HG03460 (cell line): ENCODE results near the gene CRELD2.

Experiments
- ATAC-seq: cut with Tn5 transposase; IDR thresholded peaks from one replicate; pipeline ENCODE4 v1.9.1; 2021; ENCODE audit not compliant: unreplicated experiment

The CRELD2 gene

DNA sequence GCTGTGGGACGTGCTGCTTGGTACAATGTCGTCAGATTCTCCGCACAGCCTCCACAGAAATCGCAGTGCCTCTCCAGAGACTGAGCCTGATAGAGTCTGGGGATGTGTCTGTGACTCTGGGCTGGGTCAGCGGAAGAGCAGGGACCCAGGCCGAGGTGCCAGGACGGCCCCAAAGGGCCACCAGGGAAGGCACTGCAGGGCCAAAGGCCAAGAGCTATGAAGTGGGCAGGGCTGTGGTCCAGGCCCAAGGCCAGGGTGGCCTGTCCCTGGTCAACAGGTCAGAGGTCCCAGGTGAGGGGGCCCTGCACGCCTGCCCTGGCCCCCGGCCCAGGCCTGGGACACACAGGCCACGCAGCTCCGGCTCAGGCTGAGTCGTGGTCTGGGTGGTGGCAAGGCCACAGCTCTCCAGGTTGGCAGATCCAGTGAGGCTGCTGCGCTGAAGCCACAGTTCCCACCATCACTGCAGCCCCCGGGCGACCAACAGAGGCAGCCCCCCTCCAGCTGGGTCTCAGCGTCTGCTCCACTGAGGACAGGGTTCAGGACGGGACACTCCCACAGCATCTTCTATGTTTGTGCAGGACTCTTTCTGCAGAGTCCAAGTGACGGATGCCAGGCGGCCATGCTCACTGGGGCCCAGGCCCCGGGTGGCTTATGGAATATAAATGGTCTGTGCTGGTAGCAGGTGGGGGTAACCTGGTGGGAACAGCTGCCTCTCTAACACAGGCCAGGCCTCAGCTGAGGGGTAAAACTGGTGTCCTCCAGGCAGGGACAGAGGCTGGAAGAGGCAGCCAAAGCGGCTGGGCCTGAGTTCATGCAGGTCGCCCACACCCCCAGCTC, 37.4 kb downstream of the CRELD2 start:
- ATAC-seq = no peak

DNA sequence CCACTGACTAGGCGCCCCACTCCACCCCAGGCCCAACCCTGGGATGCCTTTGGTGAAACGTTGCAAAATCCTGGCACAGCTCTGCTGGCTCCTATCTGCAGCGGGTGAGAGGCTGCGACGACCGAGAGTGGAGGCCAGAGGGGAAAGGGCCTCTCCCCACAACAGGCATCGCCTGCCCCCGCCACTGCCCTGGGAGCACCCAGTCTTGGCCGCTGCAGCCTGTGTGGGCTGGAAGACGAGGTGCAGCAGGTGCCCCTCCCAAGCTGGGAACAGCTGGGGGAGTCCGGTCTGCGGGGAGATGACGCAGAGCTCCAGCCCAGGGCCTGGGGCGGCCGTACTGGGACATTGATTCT, 38.0 kb downstream of the CRELD2 start:
- ATAC-seq = no peak

DNA sequence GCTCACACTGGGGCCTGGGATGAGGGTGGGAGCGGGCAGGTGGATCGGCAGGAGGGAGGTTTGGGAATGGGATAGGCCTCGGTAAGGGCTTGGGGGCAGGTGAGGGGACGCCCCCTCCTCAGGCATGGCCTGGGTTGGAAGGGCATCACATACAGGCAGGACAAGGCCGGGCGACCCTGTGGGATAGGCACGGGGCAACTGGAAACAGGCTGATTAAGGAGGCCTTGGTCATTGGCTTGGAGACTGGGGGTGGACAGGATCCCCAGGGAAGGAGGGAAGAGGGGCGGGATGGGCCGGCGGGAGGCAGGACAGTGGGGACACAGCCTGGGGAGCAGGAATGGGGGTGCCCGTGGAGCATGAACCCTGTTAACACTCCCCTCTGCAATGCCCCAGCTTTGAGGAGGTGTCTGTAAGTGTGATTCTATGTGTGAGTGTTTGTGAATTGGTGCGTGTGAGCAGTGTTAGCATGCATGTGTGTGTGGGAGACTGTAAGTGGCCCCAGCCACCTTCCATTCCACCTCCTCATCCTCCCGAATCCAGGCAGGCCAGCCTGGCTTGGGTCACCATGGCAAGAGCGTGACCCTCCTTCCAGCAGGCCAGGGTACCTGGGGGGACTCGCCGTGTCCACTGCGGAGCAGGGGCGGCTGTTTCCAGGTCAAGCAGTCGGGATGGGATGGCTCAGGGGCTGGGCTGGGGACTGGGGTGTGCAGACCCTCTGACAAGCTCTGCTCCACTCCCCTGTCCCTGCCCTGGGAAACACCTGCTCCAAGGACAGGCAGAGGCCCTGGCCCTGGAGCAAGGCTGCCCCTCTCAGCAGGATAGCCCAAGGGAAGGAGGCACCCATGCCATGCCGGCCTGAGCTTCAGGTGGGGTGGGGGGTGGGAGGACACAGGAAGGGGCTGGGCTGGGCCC, 38.7 kb downstream of the CRELD2 start:
- ATAC-seq = no peak

DNA sequence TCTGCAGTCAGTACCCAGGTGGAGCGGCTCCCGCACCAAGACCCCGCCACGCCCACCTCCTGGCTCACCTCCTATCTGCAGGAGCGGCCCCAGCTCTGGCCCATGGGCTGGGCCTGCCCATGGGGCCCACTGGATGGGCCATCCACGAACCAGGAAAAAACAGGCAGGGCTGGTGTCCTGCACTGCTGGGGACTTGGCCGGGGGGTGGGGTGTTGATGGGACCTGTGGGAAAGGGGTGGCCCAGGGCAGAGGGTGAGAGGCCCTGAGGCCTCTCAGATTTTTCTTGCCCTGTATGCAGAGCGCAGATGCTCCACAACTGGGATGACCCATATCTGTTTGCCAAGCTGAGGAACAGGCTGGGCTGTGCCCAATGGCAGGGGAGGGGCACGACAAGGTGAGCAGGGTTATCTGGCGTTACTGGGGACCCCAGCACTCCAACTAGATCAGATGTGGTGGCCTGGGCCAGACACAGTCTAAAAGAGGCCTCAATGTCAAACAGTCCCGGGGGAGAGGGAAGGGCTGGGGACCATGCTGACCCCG, 39.5 kb downstream of the CRELD2 start:
- no peak for ATAC-seq

DNA sequence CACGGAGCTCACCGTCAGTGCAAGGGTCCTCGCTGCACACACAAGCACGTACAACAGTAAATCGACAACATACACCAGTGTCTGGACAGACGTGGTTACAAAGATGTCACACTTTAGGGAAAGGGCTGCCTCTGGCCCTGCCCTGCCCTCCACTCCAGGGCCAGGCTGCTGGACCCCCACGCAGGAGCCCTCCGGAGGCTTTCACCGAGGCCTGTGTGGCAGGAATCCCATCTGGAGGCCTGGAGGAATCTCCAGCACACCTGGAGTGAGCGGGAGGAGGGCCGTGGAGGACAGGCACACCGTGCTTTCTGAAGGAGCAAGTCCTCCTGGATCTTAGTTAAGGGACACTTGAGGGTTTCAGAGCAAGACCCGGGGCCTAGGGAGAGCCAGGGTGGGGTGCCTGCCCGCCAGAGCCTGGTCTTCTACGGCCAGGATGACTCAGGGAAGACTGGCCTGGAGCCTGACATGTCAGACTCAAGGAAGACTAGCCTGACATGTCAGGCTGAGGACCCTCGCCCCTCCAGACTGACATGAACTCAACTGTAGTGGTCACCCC, 40.0 kb downstream of the CRELD2 start:
- ATAC-seq = no peak

DNA sequence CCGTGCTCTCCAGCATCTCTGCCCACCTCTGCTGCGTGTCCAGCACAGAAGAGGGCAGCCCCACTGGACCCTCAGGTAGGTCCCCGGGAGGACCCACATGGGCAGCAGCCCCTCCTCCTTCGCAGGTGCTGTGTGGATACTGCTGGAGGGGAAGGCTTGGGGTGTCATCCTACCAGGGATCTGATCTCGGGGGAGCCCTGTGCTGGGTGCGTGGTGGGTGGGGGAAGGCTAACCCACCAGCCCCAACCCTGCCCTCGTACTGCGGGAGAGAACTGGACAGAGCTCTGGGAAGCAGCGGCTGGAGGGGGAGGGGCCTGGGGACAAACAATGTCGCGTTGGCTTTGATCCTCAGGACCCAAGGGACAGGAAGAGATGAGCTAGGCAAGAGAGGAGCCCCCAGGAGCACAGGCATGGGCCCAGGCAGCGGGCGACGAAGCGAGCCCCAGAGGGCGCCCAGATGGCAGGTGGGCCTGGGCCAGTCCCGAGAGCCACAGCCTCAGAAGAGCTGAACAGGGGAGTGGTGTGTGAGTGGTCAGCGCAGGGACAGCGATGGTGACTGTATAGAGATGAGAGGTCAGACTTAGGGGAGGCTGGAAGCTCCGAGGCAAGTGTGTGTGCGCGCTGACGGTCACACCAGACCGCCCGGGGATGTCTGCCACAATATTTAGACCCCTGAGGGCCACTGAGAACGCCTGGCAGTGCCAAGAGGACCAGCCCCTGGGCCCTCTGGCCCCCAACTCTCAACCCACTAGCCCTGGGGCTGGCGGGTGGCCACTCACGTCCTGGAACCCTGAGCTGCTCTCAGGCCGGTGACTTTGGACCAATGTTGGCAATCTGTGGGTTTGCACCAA, 40.7 kb downstream of the CRELD2 start:
- ATAC-seq = no peak

DNA sequence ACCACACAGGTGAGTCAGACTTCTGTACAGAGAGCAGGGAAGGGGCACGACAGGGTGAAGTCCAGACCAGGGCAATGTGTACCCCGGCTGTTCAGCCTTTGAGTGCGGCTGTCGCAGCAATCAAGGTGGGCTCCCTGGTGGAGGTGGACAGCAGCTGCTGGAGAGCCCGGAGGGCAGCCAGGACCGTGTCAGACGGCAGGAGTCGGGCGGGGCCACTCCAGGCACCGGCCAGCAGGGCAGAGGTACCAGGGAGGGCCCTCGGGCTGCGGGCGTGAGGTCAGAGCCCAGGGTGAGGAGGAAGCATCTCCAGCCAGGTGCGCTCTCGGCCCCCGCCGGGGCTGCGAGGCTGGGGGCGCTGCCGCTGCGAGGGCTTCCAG, 41.3 kb downstream of the CRELD2 start:
- ATAC-seq = peak; percentile 11

DNA sequence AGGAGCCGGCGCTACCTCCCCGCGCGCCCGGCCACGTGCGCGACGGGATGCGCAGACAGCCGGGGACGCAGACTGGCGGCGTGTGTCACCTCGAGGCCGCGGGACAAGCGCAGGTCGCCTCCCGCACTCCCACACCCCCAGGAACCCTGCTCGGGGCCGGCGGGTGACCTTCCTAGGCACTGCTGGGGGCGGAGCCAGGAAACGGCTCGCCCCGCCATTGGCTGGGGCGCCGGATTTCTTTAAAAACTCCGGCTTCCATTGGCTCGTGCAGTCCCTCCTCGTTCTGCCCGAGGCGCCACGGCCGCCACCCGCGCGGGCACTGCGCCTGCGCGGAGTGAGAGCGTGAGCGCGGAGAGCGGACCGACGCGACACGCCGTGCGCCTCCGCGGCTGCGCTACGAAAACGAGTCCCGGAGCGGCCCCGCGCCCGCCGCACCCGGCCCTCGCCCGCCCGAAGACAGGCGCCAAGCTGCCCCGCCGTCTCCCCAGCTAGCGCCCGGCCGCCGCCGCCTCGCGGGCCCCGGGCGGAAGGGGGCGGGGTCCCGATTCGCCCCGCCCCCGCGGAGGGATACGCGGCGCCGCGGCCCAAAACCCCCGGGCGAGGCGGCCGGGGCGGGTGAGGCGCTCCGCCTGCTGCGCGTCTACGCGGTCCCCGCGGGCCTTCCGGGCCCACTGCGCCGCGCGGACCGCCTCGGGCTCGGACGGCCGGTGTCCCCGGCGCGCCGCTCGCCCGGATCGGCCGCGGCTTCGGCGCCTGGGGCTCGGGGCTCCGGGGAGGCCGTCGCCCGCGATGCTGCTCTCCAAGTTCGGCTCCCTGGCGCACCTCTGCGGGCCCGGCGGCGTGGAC, 41.9 kb downstream of the CRELD2 start, which contains the start of gene PIM3:
PIM3 (plus strand) TSS at position 614 of the 846 bp plus-strand sequence; CDS start at position 790, 176 bp downstream.
- ATAC-seq = peak; percentile 56

DNA sequence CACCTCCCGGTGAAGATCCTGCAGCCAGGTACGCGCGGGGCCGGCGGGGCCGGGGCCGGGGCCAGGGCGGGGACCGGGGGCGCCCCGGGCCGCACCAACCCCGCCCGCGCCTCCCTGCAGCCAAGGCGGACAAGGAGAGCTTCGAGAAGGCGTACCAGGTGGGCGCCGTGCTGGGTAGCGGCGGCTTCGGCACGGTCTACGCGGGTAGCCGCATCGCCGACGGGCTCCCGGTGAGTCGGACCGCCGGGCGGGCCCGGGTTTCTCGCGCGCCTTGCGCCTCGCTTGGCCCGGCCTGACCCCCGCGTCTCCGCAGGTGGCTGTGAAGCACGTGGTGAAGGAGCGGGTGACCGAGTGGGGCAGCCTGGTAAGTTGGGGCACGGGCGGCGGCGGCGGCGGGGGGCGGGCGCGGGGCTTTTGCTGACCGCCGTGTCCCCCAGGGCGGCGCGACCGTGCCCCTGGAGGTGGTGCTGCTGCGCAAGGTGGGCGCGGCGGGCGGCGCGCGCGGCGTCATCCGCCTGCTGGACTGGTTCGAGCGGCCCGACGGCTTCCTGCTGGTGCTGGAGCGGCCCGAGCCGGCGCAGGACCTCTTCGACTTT, 42.7 kb downstream of the CRELD2 start:
- ATAC-seq = no peak

DNA sequence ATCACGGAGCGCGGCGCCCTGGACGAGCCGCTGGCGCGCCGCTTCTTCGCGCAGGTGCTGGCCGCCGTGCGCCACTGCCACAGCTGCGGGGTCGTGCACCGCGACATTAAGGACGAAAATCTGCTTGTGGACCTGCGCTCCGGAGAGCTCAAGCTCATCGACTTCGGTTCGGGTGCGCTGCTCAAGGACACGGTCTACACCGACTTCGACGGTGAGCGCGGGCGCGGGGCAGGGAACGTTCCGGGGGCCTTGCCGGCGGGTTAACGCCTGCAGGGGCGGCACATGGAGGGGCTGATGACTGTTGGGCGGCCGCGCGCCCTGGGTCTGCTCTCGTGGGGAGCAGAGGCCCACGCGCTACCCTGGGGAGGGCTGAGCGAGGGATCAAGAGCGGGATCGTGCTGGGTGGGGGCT, 43.2 kb downstream of the CRELD2 start:
- ATAC-seq = no peak

DNA sequence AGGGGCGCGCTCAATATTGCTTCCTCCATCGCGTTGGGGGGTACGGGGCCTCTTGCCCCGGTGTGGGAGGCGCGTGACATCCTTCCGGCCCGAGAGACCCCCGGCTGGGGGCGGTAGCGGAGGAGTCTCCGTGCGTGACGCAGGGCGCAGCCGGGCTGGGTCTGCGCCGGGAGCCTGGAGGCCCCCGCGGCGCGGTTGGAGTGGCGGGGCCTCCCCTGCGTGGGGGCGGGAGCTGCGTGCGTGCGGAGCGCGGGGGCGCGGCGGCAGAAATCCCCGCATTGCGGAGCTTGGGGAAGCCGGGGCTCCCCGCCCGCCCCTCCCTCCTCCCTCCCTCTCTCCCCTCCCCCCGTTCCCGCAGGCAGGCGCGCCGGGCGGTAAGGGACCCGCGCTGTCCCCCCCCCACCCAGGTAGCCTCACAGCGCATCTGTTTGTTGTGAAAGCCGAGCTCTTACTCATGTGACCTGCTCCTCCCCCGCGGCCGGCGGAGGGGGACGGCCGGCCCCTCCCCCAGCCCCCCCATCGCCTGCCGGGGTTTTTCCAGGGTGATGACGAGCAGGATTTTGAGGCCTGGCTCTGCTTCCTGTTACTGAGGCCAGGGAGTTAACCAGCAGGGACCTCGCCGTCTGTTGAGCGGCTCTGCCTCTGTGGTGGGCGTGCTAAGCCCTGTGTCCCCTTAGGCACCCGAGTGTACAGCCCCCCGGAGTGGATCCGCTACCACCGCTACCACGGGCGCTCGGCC, 43.7 kb downstream of the CRELD2 start:
- ATAC-seq = no peak

DNA sequence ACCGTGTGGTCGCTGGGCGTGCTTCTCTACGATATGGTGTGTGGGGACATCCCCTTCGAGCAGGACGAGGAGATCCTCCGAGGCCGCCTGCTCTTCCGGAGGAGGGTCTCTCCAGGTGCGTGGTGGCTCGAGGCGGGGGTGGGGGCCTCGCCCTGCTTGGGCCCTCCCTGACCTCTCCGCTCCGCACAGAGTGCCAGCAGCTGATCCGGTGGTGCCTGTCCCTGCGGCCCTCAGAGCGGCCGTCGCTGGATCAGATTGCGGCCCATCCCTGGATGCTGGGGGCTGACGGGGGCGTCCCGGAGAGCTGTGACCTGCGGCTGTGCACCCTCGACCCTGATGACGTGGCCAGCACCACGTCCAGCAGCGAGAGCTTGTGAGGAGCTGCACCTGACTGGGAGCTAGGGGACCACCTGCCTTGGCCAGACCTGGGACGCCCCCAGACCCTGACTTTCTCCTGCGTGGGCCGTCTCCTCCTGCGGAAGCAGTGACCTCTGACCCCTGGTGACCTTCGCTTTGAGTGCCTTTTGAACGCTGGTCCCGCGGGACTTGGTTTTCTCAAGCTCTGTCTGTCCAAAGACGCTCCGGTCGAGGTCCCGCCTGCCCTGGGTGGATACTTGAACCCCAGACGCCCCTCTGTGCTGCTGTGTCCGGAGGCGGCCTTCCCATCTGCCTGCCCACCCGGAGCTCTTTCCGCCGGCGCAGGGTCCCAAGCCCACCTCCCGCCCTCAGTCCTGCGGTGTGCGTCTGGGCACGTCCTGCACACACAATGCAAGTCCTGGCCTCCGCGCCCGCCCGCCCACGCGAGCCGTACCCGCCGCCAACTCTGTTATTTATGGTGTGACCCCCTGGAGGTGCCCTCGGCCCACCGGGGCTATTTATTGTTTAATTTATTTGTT, 44.6 kb downstream of the CRELD2 start:
- no peak for ATAC-seq

DNA sequence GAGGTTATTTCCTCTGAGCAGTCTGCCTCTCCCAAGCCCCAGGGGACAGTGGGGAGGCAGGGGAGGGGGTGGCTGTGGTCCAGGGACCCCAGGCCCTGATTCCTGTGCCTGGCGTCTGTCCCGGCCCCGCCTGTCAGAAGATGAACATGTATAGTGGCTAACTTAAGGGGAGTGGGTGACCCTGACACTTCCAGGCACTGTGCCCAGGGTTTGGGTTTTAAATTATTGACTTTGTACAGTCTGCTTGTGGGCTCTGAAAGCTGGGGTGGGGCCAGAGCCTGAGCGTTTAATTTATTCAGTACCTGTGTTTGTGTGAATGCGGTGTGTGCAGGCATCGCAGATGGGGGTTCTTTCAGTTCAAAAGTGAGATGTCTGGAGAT, 45.2 kb downstream of the CRELD2 start:
- ATAC-seq = no peak

DNA sequence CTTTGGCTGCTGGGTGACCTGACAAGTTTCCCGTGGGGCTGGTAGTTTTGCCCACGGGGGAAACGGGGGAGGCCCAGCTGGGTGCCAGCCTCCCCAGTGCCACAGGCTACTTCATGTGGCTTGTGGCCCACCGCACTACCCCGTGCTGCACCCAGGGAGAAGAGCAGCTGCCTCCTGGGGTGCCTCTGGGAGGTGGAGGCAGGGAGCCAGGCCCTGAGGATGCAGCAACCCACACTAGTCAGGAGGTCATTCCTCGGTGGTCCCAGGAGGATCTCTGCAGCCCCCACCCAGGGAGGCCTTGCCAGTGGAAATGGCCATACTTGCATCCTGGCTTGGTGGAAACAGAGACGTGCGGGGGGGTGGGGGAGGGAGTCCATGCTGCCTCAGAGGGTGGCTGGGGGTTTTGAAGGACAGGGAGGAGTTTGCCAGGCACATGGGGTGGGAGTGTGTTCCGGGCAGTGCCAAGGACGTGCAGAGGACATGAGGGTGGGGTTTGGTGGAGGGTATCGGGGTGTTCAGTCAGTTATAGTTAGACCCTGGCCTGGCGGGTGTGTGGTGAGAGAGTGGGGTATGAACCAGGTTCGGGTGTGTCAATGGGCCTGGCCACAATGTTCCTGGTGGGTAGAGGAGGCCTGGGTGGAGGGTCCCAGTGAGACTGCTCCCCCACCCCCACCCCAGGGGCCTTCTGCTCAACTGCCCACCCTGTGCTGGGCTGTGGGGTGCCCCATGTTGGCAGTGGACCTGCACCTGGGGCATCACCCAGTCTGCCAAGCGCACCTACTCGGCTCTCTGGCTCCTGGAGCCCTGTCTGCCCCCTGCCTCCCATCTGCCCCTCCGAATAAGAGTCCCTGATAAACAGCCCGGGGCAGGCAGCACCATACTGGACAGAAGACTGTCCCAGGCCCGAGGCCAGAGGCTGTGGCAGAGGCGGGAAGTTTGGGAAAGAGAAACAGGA, 46.0 kb downstream of the CRELD2 start:
- ATAC-seq = no peak

DNA sequence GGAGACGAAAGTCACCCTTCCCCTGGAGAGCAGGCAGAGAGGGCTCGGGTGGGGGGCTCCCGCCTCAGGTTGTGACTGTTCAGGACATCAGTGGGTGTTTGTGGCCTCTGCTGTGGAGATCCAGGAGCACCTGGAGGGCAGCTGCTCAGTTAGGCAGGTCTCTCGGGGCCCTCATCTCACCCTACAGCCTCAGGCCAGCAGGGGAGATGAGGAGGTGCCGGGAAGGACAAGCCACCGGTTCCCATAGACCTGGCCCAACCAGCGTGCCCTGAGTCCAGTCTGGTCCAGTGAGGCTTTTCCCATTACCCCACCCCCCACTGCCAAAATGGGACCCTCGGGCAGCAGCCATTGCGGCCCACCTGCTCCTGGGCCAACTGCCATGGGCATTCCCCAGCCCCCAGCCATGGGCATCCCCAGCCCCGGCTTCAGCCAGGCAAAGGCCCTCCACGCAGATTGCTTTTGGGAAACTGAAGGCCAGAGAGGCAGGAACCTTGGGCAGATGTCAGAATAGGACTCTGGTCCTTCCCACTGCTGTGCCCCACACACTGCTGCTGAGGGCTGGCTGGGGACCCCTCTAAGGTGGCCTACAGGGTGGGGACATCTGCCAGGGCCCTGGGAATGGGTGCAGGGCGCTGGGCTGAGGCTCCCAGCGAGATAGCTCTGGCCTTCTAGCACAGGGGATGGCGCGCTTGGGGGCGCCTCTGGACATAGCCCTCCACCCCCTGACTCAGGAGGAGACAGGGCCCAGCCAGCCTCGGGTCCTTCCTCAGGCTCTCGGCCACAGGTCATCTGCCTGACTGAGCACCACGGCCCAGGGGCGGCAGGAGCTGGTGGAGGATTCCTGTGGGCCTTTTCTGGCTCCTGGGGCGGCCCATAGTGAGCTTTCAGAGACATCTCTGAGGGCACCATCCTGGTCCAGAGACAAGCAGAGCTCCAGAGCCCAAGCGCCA, 46.9 kb downstream of the CRELD2 start:
- ATAC-seq = no peak
